AG20443 (cell line): ENCODE data around the gene C1GALT1C1.

Experiments used
- DNase-seq: peaks from one replicate; pipeline ENCODE4 v3.0.0; 2012; ENCODE audit warnings: low spot score, mixed read lengths

C1GALT1C1 gene

GRCh38 chrX:120585702-120586101 lies 44.2 kb downstream of the C1GALT1C1 start:
- no peak for DNase-seq
